ENCODE measurements around the gene E4F1. TPM values are rescaled to one million over a fixed set of nuclear protein-coding genes. Genes with fewer than 3 reads are reported as not detected.
"Not testable (repeated sequence)": the region's sequence is repeated elsewhere in the genome, so short reads cannot be mapped to it uniquely, and the experiment has no call there.

E4F1 gene
- total RNA-seq, 2 experiments from 2014 or later: 31.8 to 33.8 TPM

DNA sequence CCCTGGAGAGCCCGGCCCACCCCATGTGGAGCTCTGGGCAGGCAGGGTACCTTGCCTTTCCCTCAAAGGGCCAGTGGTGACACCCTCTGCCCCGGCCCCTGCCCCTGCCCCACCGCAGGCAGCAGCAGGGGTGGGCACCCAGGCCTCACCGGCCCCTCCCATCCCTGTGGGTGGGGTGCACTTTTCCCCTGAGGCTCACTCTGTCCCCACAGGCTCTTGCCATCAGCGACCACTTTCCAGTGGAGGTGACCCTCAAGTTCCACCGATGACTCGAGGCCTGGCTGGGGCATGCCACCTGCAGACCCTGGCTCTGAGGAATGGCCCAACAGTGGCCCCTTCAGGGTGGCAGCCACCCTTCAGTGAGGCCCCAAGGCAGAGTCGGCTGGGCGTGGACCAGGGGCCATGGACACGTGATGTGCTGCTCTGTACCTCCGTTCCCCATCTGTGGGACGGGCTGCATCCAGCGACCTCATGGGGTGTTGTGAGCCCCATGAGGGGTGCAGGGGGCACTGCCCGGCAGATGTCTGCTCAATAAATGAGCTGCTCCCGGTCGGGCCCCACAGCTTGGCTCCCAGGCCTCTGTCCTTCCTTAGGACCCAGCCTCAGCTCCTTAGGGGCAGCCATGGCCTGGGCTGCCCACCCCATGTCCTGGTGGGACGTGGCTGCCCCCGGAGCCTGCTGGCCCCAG is 14.9 kb downstream of the E4F1 start:
- no peak overlapping the region for H3K4me3 Mint-ChIP-seq
- ChIA-PET CTCF (no interaction called here), POLR2A (interaction anchor here (1.0 kb wide), 1 partner anchor 13 kb away, joined by 3 read pairs; the partner anchor contains the start of gene ECI1)
- peaks cover 19% of the 10 kb centered on the region for H3K36me3 Mint-ChIP-seq (ENCODE audit: low read depth)
- ATAC-seq (ENCODE audit: poor library complexity) (no peak), DNase-seq (no peak)
- peaks cover 29% of the 10 kb centered on the region for H3K36me3 ChIP-seq (ENCODE audit: insufficient read depth, low read length)
- H3K27ac Mint-ChIP-seq: no peak overlapping the region
- no peak overlapping the region for H3K4me3 ChIP-seq (ENCODE audit: low read length)
- no peaks in the 10 kb centered on the region for H3K9me3 Mint-ChIP-seq
- peaks cover 4% of the 10 kb centered on the region for H3K27me3 Mint-ChIP-seq
- no peaks in the 10 kb centered on the region for H3K4me1 Mint-ChIP-seq (ENCODE audit: low read depth)
- TF ChIP-seq, protein P1, sequence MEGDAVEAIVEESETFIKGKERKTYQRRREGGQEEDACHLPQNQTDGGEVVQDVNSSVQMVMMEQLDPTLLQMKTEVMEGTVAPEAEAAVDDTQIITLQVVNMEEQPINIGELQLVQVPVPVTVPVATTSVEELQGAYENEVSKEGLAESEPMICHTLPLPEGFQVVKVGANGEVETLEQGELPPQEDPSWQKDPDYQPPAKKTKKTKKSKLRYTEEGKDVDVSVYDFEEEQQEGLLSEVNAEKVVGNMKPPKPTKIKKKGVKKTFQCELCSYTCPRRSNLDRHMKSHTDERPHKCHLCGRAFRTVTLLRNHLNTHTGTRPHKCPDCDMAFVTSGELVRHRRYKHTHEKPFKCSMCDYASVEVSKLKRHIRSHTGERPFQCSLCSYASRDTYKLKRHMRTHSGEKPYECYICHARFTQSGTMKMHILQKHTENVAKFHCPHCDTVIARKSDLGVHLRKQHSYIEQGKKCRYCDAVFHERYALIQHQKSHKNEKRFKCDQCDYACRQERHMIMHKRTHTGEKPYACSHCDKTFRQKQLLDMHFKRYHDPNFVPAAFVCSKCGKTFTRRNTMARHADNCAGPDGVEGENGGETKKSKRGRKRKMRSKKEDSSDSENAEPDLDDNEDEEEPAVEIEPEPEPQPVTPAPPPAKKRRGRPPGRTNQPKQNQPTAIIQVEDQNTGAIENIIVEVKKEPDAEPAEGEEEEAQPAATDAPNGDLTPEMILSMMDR (IDR thresholded peaks at IDR 0.05): no peak
- H3K9me3 ChIP-seq (ENCODE audit: control insufficient read depth in 1 of 2, insufficient read depth in 1 of 2, low read length in 2 of 2): no peaks in the 10 kb centered on the region
- peaks cover 11% of the 10 kb centered on the region for H3K4me1 ChIP-seq (ENCODE audit: insufficient read depth, low read length)
- H3K27me3 ChIP-seq (ENCODE audit: control insufficient read depth in 1 of 2, insufficient read depth in 2 of 2, low read length in 2 of 2): peaks cover 0 to 12% of the 10 kb centered on the region in 2 experiments
- intact Hi-C loops (cut with DNase I, micrococcal nuclease): no loop called here
- H3K27ac ChIP-seq (ENCODE audit: low read depth in 1 of 2, low read length in 2 of 2): no peak overlapping the region

DNA sequence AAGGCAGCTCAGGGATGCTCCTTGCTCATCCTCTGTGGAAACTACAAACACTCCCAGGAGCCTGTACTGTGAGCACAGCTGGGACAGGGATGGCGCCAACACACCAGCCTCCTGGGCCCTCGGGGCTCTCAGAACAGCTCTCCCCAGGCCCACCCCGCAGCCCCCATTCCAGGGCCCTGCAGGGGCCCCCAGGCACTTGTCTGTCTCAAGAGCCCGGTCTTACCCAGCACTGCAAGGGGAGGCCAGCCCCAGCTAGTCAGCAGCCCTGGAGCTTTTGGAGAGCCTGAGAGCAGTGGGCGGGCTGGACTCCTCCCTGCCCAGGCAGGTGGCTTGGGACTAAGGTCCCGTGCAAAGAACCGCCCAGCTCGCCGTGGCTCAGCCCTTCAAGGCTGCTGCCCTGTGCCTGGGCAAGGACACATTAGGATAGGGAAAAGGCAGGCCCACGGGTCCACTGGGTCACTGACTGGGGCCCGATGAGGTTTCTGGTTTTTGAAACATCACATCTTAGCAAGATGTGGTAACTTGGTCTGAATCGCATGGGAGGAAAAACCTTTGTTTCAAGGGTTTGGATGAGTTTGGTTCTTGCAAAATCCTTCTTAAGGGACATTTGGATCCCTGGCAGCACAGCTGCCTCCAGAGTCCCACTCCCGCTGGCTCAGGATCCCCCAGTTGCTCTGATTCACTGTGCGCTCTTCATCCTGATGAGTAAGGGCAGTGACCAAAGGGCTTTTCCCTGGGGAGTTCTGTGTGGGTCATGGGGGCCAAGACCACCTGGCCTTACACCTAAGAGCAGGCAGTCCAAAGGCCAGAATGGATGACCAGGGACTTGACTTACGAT is 15.7 kb downstream of the E4F1 start:
- TF ChIP-seq, protein P1 (IDR thresholded peaks at IDR 0.05): no peak
- Mint-ChIP-seq H3K36me3 (ENCODE audit: low read depth) (peaks cover 21% of the 10 kb centered on the region), H3K27ac (no peak overlapping the region), H3K9me3 (no peaks in the 10 kb centered on the region), H3K27me3 (peaks cover 4% of the 10 kb centered on the region), H3K4me1 (ENCODE audit: low read depth) (no peaks in the 10 kb centered on the region), H3K4me3 (no peak overlapping the region)
- H3K27ac ChIP-seq (ENCODE audit: low read depth in 1 of 2, low read length in 2 of 2): no peak overlapping the region
- DNase-seq (no peak), ATAC-seq (ENCODE audit: poor library complexity) (no peak)
- ChIA-PET CTCF (no interaction called here), POLR2A (interaction anchor here (1.0 kb wide), 1 partner anchor 13 kb away, joined by 3 read pairs; the partner anchor contains the start of gene ECI1)
- H3K4me1 ChIP-seq (ENCODE audit: insufficient read depth, low read length): peaks cover 11% of the 10 kb centered on the region
- H3K36me3 ChIP-seq (ENCODE audit: insufficient read depth, low read length): peaks cover 26% of the 10 kb centered on the region
- no peak overlapping the region for H3K4me3 ChIP-seq (ENCODE audit: low read length)
- H3K27me3 ChIP-seq (ENCODE audit: control insufficient read depth in 1 of 2, insufficient read depth in 2 of 2, low read length in 2 of 2): peaks cover 0 to 12% of the 10 kb centered on the region in 2 experiments
- intact Hi-C loops (cut with DNase I, micrococcal nuclease): no loop called here
- H3K9me3 ChIP-seq (ENCODE audit: control insufficient read depth in 1 of 2, insufficient read depth in 1 of 2, low read length in 2 of 2): no peaks in the 10 kb centered on the region

DNA sequence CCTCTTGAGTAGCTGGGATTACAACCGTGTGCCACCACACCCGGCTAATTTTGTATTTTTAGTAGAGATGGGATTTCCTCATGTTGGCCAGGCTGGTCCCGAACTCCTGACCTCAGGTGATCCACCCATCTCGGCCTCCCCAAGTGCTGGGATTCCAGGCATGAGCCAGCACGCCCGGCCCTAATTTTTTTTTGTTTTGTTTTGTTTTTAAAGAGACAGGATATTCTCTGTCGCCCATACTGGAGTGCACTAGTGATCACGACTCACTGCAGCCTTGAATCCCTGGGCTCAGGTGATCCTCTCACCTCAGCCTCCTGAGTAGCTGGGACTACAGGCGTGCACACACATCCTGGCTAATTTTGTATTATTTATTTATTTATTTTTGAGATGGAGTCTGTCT is 16.9 kb downstream of the E4F1 start:
- H3K36me3 ChIP-seq (ENCODE audit: insufficient read depth, low read length): peaks cover 29% of the 10 kb centered on the region
- H3K4me3 Mint-ChIP-seq; CTCF ChIA-PET; intact Hi-C loops (cut with DNase I, micrococcal nuclease); H3K27ac ChIP-seq (ENCODE audit: low read depth in 1 of 2, low read length in 2 of 2); H3K9me3 ChIP-seq (ENCODE audit: control insufficient read depth in 1 of 2, insufficient read depth in 1 of 2, low read length in 2 of 2); H3K27me3 Mint-ChIP-seq; DNase-seq; H3K4me3 ChIP-seq (ENCODE audit: low read length); H3K4me1 Mint-ChIP-seq (ENCODE audit: low read depth); H3K27ac Mint-ChIP-seq; H3K9me3 Mint-ChIP-seq; ATAC-seq (ENCODE audit: poor library complexity): not testable (repeated sequence)
- POLR2A ChIA-PET: interaction anchor here (0.7 kb wide), 1 partner anchor 28 kb away, joined by 3 read pairs; no protein-coding TSS in a partner anchor
- H3K36me3 Mint-ChIP-seq (ENCODE audit: low read depth): peaks cover 23% of the 10 kb centered on the region
- peaks cover 0 to 12% of the 10 kb centered on the region in 2 experiments for H3K27me3 ChIP-seq (ENCODE audit: control insufficient read depth in 1 of 2, insufficient read depth in 2 of 2, low read length in 2 of 2)
- peaks cover 11% of the 10 kb centered on the region for H3K4me1 ChIP-seq (ENCODE audit: insufficient read depth, low read length)
